Measurements from ENCODE around the gene NKTR.

- TF ChIP-seq CTCF (conservative IDR thresholded peaks at IDR 0.05; ENCODE audit: low read depth in 2 of 2) (no peak), EZH2 (IDR thresholded peaks at IDR 0.05; ENCODE audit: low read depth, unreplicated experiment) (no peak), JUNB (IDR thresholded peaks at IDR 0.05; ENCODE audit: unreplicated experiment) (no peak), POLR2AphosphoS5 (IDR thresholded peaks at IDR 0.05; ENCODE audit: low read depth) (no peak), REST (IDR thresholded peaks at IDR 0.05; ENCODE audit: unreplicated experiment) (no peak), EZH2phosphoT487 (IDR thresholded peaks at IDR 0.05; ENCODE audit: unreplicated experiment) (no peak), CREB1 (CRISPR knock-in tag; IDR thresholded peaks at IDR 0.05; ENCODE audit: low read depth) (no peak), STAT1 (IDR thresholded peaks at IDR 0.05; ENCODE audit: unreplicated experiment) (no peak), NANOG (IDR thresholded peaks at IDR 0.05; ENCODE audit: borderline replicate concordance) (no peak), ETS1 (IDR thresholded peaks at IDR 0.05) (no peak), ZNF114 (CRISPR knock-in tag; IDR thresholded peaks at IDR 0.05) (no peak)
These were observed 57.7 kb downstream of the NKTR start for GRCh38 chr3:42658091-42658770.

Data from GM23338 (cell line).